GM04504 (cell line): ENCODE measurements around the gene UBASH3A.
"Not testable (repeated sequence)": the region's sequence is repeated elsewhere in the genome, so short reads cannot be mapped to it uniquely, and the experiment has no call there.

ENCODE experiments used
- DNase-seq: peaks from one replicate; pipeline ENCODE4 v3.0.0-alpha.2; 2012; ENCODE audit warnings: low read depth

Gene UBASH3A

DNA sequence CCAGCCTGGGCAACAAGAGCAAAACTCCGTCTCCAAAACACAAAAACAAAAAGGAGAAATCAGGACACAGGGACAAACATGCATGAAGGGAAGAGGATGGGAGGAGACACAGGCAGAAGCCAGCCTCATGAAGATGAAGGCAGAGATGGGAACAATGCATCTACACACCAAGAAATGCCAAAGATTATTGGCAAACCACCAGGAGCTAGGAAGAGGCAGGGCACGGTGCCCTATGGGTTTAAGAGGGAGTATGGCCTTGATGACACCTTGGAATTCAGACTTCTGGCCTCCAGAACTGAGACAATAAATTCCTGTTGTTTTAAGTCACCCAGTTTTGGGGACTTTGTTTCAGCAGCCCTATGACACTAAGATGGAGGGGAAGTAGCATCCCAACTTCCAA is 13.0 kb upstream of the UBASH3A start:
- DNase-seq: no peak

DNA sequence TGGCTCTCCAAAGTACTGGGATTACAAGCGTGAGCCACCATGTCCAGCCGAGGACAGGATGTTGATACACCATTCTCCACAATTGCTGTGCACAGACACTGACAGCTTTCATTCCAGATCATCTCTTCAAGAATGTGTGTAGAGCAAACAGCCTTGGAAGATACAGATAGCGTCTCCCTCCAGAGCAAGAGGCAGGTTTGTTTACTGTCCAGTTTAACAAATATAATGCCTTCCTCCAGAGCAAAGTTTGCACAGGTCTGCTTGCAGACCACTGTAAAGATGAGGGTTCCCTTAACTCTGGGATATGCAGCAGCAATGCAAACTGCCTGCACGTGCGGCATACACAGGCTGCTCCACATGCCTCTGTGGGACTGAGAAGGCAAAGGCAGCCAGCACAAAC is 12.4 kb upstream of the UBASH3A start:
- DNase-seq: no peak

DNA sequence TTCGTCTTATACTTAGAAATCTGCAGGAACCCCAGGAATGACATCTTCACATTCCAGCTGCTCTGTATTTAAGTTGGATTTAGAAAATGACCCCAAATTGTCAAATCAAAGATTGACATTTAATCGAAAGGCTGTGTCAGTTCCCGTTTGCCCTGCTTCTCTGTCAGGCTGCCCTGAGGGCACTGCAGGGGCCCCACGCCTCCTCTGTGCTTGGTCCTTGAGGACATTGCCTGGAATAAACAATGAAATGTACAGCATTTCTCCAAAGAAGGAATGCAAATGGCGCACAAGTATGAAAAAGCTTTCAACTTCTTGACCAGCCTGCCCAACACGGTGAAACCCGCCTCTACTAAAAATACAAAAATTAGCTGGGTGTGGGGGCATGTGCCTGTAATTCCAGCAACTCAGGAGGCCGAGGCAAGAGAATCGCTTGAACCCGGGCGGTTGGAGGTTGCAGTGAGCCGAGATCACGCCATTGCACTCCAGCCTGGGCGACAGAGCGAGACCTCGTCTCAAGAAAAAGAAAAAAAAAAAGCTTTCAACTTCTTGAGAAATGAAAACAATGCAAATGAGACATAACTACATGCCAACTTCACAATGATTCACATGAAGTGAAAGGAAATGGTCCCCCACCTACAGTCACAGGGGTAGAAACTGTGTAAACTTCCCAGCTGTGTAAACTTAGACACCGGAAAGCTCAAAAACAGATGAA is 10.8 kb upstream of the UBASH3A start:
- DNase-seq: no peak

DNA sequence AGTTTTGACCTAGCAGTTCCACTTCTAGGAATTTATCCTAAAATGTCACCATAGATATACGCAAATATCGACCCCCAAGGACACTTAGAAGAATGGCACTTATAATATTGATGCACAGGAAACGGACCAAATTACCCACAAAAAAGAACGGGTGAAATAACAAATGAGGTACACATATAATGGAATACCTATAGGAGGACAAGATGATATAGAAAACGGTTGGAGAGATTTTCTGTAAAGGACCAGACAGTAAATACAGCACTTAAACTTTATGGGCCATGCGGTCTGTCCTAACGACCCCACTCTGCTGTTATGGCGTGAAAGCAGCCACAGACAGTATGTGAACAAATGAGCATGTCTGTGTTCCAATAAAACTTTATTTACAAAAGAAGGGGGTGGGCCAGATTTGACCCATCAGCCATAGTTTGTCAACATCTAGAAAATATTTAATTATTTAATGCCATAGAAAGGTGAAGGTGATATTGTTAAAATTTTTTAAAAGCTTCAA is 10.2 kb upstream of the UBASH3A start:
- DNase-seq: no peak

DNA sequence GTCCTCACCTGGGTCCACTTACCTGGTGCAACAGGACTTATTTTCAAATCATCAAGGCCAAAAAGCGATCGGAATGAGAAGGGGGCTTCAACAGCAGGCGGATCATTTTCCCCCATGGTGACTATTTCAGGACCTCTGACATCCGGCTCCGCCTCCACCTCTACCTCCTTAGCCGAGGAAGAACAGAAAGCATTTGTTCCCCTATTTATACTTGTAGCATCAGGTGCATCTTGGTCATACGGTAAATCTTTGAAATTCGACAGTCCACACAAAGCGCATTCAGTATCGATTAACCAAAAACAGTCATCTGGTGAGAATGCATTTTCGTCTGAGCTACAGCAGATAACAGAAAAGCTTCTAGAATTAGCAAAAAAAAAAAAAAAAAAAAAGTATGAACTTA is 8.4 kb upstream of the UBASH3A start:
- no peak for DNase-seq

DNA sequence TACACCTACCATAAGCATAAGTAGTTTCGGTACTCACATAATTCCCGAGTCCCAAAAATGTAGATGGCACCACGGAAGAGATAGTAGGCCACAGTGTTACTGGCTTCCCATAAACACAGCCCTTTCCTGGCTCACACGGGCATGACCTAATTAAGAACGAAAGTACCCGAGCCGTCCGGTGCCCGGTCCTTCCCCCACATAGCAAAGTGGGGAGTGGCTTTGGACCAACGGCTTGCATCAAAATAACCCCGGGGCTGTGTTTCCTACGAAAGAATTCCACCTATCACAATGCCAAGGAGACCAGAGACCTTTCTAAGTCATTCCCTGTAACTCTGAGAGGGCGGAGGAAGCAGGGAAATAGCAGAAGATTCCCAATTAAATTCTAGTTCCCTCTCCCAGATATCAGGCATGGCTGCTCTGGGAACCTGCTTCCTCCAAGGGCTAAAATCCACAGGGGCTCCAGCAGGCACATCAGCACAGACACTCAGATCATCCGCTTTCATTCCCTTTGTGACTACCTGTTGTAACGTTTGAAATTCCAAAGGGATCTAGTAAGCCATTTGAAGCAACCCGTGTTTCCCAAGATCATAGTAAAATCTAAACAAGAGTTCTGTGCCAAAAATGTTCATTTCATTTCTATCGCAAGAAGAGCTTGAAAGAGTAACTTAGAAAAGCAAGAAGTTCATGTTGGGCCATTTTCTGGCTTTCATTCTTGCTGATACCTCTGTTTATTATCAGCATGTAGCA is 7.6 kb upstream of the UBASH3A start, which contains the start of gene TMPRSS3:
Gene TMPRSS3 (minus strand): TSS at position 148 of the 747 bp plus-strand sequence. CDS start 635 bp downstream, outside the sequence.
- no peak for DNase-seq

DNA sequence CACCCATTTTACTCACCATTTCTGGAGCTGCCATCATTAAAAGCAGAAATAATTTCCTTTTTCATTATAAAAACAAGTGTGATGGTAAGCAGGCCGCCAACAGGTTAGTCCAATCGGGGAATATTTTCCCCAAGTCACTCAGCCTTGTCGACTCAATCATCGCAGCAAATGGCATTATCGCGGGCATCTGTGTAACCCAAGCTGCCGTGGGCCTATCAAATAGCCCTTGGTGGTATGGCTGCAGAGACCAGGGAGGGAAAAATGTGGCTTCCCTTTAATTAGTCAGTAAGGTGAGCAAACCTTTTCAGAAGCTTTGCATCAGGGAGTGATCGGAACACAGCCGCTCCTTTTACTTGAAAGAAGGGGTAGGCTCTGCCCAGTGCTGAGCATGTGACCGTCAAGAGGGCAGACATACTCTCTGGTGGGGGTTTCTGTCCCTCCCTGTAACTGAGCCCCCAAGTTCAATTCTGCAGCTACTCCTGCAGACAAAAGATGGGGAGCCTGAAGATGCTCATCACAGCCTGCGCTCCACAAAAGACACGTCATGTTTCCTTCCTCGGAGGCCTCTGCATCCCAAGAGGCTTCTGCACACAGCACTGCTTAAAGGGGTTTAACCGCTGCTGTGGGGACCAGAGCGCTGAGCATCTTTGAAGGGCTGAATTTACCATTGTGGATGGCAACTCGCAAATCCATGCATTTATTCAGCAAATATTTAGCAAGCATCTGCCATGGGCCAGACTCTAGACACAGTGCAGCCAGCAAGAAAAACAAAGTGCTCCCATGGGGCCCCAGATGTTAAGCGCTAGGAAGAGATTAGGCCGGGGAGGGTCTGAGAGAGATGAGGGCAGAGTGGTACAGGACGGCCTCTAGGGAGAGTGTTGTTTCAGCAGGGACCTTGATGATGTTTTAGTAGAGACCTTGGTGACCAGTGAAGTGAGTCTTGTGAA is 6.6 kb upstream of the UBASH3A start:
- DNase-seq: no peak

DNA sequence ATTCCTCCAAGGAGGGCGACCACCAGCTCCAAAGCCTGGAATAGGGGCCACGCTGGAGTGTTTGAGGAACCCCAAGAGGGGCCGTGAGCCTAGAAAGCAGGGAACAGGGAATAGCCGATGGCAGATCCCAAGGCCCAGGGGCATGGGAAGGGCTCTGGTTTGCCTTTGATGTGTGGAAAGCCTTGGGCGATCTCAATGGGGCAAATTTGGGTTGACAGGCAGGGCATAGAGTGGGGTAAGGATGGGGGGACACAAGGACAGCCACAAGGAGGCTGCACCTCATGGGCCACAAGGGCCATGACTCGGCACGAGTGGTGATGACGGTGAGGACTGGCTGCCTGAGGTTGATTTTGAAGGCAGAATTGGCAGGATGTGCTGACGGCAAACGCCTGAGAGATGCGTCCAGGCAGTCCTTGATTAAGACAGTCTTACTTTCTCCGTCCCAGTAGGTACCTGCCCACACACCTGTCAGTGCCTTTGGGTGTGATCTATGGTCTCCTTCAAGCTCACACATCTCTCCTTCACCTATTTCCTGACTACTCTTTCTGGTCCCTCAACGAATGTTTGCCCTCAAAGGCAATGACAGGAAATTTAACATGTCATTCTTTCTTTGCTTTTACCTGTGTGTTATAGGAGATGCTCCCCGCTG is 5.8 kb upstream of the UBASH3A start:
- no peak for DNase-seq

DNA sequence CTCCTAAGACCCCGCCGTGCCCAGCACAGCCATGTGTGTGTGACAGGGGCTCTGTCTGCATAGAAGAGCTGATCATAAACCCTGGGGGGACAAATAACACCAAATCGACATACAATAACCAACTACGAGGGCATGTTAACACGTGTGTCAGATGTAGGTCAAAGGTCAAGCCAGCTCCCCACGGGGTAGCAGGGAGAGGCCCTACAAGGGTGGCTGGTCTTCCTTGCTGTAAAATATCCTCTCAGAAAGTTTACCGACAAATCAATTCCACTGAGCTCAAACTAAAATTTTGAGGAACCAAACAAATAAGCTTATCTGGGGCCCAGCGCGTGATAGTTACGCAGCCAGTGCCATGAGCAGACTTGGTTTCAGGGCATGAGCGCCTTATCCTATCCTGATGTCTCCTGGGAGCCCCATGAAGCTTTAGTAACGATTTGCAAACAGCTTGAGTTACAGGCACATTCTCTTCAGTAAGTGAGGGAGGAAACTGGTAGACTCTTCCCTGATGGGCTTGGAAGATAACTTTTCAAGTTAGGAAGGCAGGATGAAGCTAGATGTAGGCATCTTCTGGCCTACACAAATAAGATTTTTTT is 5.2 kb upstream of the UBASH3A start:
- DNase-seq: no peak

DNA sequence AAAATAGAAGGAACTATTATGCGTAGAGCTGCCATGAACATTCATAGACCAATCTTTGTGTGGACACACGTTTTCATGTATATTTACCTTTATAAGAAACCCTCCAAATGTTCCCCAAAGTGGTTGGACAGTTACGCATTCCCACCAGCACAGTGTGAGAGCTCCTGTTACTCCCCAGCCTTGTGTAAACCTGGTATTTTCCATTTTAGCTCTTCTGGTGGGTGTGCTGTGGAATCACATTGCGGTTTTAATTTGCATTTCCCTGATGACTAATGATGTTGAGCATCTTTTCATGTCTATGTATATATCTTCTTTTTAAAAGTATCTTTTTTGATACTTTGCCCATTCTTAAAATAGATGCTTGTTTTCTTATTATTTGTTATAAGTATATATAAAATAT is 3.2 kb upstream of the UBASH3A start:
- DNase-seq: no peak

DNA sequence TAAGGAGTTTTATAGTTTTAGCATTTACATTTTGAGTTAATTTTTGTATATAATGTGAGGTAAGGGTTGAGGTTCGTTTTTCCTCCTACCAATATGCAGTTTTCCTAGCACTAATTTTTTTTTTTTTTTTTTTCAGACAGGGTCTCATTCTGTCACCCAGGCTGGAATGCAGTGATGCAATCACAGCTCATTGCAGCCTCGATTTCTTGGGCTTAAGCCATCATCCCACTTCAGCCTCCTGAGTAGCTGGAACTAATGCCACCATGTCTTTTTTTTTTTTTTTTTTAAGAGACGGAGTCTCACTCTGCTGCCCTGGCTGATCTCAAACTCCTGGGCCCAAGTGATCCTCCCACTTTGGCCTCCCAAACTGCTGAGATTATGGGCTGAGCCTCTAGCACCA is 2.5 kb upstream of the UBASH3A start:
- no peak for DNase-seq

DNA sequence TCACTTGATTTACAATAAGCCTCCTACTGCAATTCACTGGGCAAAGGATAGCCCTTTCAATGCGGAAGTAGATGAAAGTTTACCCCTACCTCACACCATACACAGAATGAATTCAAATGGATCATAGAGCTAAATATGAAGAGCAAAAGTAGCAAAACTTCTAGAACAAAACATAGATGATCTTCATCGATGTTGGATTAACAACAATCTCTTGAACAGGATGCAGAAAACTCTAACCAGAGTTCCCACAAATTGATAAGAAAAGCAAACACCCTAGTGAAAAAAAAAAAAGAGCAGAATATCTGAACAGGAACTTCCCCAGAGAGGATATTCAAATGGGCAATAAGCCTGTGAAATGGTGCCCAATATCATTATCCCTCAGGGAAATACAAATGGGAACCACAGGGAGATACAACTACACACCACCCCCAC is 1.9 kb upstream of the UBASH3A start:
- no peak for DNase-seq

DNA sequence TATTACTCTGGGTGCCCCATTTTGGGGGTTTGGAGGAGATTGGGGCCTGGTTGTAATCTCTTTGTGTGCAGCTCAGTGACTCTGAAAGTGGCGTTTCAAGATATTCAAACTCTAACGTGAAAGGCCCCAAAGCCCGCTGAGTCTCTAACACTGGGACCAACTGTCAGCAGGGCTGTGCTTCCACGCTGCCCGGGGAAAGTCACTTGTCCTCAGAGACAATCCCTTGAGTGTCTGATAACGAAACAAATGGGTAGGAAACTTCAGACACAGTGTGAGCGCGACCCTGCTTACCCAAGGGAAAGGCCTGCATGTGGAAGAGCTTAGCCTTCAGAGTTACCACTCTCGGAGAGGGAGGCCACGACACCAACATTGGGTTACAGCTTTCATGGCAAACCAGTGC is 837 bp downstream of the UBASH3A start:
- no peak for DNase-seq

DNA sequence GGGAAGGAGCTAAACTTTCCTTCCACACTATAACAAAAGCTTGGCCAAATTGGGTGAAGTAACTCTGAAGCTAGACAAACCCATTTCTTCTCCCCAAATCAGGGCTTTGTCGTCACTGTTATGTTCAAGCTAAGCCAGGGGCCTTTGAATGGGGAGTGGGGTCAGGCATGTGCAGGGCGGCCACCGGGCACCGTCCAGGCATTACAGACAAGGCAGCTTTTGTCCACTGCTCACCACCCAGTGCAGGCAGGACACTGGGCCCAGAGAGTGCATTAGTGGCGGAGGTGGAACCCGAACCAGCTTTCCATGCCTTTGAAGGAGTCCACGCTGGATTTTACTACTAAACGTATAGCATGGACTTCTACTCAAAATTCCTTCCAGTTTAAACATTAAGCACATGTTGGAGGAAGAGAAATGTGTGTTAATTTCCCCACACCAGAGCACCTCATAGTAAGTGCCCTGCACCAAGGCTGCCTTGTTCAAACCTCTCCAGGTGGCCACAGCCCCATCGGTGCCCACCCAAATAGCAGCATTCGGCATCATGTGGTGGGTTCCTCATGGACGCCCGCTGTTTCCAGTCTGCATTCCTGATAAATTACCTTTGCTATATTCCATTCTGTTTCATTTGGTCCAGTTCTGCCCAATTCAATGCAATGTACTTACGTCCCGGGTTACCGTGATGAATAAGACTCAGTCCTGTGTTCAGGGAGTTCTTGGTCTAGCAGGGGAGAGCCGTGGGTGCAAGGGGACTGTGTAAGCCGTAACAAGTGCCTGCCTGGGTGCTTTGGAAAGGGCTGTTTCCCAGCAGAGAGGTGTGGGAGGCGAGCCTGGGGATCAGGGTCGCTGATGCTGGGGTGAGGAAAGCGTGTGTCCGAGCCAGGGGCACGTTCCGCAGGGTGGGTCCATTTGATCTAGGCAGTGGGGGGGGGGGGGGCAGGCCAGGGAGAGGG is 1.6 kb downstream of the UBASH3A start:
- no peak for DNase-seq

DNA sequence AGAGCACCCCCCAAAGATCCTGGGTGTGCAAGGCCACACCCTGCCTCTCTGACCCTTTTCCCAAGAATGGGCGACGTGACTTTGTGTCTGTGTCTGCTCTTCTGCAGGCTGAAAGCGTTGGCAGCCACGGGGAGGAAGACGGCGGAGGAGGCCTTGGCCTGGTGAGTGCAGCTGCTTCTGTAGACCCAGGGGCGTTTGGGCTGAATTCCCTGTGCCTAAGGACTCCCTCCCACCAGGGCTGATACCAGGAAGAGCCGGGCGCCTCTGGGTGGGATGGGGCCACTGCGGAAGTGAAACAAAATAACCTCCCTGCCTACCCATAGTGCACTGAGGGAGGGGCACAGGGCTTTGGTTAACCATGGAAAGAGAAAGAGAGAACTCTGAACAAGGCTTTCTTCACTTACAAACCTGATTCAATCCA is 2.5 kb downstream of the UBASH3A start:
- no peak for DNase-seq

DNA sequence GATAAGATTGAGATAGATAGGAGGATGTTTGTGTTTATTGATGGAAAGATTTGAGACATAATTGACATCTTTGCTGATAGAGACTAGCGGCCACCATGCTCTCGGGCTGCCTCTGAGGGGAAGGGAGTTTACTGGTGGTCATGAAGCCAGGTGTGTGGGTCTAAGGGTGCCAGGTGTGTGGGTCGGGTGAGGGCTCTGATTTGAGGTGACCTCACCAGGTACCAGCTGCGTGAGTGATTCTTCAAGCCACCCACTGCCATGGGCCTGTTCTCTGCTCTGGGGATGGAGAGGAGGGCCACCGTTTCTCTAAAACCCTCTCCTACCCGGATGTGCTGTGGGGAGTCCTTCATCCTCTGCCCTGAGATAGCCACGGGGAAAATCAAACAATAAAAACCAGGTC is 3.2 kb downstream of the UBASH3A start:
- no peak for DNase-seq

DNA sequence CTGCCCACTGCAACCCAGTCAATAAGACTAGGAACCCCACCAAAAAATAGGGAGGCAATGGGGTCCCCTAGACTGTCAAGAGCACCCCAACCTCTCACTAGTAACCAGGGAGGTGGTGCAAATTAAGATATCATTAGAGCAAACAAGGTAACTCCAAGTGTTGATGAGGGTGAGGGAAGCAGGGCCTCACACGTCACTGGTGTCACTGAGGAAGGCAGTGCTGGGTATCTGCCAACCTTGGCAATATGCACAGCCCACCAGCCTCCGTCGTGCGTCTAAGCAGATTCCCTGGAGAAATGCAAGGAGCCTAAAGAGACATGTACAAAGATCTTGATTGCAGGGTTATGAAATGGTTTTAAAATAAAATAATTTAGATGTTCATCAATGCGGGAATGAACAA is 3.8 kb downstream of the UBASH3A start:
- no peak for DNase-seq

DNA sequence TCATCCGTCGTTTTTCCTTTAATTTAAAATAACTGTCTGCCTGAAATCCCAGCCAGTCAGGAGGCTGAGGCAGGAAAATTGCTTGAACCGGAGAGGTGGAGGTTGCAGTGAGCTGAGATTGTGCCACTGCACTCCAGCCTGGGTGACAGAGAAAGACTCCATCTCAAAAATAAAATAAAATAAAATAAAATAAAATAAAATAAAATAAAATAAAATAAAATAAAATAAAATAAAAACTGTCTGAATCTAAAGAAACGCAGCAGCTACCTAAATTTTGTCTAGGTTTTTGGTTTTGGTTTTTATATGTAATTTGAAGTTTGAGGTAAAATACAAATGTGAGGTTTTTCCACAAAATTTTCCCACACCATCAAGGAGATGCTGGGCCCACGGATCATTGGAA is 5.0 kb downstream of the UBASH3A start:
- DNase-seq: not testable (repeated sequence)

DNA sequence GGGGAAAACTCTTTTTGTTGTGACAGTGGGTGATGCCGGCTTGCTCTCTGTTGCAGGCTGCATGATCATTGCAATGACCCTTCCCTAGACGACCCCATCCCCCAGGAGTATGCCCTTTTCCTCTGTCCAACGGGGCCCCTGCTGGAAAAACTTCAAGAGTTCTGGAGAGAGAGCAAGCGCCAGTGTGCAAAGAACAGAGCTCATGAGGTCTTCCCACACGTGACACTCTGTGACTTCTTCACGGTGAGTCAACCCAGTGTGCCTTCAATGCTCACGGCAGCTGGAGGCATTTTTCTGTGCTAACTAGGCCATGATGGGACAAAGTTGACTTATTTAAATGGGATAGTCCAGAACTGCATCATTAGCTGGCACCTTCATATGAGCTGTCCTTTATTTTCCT is 5.7 kb downstream of the UBASH3A start:
- DNase-seq: no peak

DNA sequence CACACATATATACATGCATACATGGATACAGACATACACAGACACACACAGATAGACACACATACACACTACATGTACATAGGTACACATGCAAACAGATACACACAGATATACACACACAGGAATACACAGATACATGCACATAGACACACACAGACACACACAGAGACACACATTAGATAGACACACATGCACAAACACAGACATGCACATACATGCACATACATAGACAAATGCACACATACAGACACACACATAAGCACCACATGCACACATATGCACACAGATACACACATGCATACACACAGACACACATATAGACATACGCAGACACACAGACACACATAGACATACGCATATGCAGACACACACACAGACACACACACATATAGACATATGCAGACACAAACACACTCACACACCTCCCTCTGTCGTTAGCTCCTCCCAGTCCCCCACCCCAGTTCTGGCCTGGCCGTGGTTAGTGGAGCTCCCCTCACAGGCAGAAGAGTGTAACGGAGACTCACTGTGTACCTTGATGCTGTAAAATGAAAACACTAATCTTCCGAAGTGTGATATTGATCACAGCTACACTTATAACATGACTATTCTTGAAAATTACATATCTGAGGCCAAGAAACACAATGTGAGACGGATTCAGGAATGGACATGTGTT is 7.6 kb downstream of the UBASH3A start:
- no peak for DNase-seq
